IPS DF 4.7 (cell line): ENCODE measurements around the gene MSL2.
"Not testable (repeated sequence)": the region's sequence is repeated elsewhere in the genome, so short reads cannot be mapped to it uniquely, and the experiment has no call there.

Experiments used
- DNase-seq: peaks from one replicate; pipeline ENCODE4 v3.0.0-alpha.2; 2013; ENCODE audit warnings: low spot score; ENCODE audit errors: extremely low read depth

The MSL2 gene

DNA sequence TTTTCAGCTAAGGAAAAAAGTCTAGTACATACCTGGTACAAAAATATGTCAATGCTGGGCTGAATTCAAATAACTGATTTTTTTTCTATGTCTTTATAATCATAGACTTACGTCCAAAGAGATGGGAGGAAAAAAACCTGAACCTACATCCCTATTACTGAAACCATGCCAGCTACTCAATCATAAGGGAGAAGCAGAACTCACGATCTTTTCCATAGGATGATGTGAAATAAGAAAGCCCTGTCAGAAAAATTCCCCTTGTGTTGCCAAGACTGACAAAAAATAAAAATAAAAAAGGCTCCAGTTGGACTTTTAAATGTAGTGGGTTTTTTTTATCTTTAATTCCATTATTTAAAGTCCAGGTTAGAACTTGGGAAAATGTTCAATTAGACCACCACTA, 3.3 kb downstream of the MSL2 start:
- DNase-seq, result no peak

DNA sequence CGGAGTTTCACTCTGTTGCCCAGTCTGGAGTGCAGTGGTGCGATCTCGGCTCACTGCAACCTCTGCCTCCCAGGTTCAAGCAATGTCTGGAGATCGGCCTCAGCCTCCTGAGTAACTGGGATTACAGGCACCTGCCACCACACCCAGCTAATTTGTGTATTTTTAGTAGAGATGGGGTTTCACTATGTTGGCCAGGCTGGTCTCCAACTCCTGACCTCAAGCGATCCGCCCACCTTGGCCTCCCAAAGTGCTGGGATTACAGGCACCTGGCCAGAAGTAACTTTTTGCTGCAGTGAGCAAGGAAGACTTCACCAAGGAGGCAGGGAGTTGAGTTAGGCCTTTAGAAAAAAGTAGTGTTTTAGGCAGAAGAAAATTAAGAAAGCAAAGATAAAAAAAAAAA, 3.9 kb downstream of the MSL2 start:
- DNase-seq, result not testable (repeated sequence)

DNA sequence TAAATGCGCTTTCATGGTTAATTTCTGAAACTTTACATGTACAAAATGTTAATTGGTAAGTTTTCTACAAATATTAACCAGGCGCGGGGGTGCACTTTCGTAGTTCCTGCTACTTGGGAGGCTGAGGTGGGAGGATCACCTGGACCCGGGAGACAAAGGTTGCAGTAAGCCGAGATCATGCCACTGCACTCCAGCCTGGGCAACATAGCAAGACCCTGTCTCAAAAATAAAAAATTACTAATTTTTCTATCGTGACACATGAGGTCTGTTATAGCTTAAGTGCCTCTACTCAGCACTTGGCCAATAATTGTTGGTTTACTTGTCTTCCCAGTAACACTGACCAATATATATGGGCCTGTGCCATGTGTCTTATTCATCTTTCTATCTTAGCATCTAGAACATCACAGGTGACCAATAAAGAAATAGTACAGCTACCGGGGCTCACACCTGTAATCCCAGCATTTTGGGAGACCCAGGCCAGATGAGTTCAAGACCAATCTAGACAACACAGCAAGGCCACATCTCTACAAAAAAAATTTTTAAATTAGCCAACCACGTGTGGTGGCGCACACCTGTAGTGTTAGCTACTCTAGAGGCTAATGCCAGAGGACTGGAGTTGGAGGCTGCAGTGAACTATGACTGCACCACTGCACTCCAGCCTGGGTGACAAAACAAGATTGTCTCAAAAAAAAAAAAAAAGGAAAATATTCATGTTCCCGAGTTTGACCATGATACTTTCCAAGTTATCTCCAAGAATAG, 6.1 kb downstream of the MSL2 start:
- DNase-seq, result no peak

DNA sequence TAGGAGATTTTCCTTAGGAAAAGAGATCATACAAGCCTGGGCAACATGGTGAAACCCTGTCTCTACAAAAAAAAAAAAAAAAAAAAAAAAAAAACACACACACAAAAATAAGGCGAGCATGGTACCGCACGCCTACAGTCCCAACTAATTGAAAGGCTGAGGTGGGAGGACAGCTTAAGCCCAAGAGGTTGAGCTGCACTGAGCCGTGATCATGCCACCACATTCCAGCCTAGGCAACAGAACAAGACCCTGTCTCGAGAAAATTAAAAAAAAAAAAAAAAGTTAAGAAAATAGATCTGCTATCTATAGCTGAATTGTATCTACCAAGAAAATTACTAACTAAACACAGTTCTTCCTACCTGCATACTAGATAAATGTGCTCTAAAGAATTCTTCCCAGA, 7.1 kb downstream of the MSL2 start:
- DNase-seq, result no peak

DNA sequence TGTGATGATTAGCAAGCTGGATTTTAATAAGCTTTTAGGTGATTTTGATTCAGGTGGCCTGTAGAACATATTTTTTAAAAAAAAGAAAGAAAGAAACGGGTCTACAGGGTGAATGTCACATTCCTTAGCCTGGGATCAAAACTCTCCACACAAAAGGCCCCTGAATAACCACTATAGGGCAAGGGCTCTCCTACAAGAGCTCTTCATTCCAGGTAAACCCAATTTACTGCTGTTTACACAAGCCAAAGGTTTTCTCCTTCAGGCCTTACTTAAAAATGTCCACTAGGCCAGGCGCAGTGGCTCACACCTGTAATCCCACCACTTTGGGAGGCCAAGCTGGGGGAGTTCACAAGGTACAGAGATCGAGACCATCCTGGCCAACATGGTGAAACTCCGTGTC, 8.3 kb downstream of the MSL2 start:
- DNase-seq, result no peak

DNA sequence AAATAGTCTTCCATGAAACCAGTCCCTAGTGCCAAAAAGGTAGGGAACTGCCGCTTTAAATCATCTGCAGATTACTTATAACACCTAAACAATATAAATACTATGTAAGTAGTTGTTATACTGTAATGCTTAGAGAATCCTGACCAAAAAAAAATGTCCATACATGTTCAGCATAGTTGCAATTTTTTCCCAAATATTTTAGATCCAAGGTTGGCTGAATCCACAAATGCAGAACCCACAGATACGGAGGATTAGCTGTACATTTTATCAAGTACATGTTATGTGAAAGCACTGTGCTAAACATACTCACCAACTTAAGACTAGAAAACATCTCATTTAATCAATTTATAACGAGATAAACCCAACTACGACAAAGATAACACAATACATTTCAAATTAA, 9.3 kb downstream of the MSL2 start:
- DNase-seq, result no peak

DNA sequence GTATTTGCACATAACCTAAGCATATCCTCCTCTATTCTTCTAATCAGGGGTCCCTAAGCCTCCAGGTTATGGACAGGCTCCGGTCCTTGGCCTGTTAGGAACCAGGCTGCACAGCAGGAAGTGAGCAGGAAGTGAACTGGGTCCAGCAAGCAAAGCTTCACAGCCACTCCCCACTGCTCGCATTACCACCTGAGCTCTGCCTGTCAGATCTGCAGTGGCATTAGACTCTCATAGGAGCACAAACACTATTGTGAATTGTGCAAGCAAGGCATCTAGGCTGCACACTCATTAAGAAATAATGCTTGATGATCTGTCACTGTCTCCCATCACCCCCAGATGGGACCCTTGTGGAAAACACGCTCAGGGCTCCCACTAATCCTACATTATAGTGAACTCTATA, 9.8 kb downstream of the MSL2 start:
- no peak for DNase-seq

DNA sequence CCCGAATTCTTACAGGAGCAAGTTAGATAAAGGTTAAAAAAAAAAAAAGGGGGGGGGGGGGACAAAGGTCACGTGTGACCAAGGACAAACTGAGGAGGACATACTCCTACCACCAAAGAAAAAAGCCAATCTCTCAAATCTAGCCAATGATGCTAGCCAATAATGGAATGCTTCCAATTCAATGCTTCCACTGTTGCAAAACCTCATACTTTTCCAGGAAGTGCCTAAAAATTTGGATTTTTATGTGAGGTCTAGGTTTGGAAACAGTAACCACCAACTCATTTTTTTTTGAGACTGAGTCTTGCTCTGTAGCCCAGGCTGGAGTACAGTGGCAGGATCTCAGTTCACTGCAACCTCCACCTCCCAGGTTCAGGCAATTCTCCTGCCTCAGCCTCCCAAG, 11.4 kb downstream of the MSL2 start:
- no peak for DNase-seq

DNA sequence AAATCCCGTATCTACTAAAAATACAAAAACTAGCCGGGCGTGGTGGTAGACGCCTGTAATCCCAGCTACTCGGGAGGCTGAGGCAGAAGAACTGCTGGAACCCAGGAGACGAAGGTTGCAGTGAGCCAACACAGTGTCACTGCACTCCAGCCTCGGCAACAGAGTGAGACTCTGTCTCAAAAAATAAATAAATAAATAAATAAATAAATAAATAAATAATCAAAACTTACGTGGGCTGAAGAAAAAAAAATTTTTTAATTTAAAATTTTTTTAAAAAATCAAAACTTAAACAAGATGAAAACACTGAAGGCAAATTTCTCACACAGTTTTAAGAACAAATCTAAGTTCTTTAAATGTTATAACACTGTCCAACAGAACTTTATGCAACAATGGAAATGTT, 14.4 kb downstream of the MSL2 start:
- no peak for DNase-seq

DNA sequence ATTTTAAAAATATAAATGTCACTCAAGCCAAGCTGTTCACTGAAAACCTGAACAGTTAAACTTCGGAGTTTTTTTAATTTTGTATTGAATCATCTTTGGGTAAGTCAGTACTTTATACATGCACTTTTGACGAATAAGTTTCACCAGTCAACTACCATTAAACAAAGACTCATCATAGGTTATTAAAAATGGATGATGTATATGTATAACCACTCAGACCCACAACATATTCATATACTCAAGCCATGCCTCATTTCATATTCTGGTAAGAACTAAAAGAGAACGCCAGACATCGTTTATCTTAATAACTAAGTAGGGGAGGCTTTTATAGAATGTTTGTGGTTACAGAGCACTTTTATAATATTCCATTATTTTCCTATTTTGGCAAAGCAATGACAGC, 18.3 kb downstream of the MSL2 start:
- no peak for DNase-seq

DNA sequence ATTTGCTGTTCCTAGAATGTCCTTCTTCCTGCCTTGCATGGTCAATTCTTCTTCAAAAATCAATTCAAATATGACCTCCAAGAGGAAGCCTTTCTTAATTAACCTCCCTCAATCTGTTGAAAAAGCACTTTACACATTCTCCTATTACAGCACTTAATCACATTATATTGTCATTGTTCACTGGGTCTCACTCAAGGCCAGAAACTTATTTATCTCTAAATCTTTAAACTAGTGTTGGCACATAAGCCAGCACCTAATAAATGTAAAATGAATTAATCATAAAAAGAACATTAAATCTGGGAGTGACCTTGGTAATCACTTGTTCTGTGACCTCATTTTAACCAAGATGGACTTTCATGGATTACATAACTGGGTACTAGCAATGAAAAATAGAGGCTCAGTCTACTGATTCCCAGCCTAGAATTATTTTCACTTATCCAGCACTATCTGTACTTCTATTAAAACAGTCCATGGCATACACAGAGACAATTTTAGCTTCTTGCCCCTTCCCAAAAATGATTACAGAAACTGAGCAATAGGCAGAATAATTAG, 22.1 kb downstream of the MSL2 start:
- DNase-seq, result no peak

DNA sequence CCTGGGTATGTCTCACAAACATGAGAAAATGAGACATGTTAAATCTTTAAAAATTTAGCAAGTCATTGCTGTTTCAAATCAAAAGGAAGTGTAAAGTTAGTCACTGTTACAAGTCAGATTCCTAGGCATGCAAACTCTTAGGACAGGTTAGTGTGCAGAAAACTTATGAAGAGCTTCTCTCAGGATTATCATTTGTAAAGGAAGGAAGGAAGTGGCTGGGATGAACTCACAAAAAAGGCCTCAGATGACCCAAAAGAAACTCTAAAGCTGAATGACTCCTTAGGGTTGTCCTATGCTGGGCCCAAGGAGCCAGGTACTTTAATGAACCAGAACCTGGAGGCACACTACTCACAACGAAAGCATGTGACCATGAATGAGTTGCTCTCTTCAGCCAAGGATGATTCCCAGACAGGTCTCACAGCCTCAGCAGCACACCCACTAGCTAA, 25.0 kb downstream of the MSL2 start:
- DNase-seq, result no peak

DNA sequence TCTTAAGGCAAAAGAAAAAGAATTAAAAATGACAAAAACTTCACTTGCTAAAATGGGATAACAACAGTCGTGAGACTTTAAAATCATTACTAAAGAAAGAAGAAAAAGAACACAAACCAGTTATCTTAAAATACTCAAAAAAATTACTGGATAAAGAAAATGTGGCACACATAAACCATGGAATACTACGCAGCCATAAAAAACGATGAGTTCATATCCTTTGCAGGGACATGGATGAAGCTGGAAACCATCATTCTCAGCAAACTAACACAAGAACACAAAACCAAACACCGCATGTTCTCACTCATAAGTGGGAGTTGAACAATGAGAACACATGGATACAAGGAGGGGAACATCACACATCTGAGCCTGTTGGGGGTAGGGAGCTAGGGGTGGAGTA, 27.9 kb downstream of the MSL2 start:
- not testable (repeated sequence) for DNase-seq

DNA sequence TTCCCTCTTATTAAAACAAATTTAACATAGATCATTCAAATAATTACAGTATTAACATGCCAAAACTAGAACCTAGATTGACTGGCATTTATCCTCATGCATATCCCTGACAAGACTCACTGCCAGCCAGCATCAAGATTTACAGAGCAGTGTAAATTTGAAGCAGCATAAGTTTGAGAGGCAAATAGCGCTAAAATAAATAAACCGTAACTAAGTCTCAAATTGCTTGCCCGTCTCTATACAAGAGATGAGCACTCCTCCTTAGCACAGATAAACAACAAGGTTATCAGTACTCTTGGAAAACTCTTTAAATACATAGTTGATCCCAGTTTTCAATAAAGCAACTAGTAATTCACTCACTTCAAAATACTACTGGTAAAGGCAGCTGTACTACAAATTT, 29.6 kb downstream of the MSL2 start:
- no peak for DNase-seq

DNA sequence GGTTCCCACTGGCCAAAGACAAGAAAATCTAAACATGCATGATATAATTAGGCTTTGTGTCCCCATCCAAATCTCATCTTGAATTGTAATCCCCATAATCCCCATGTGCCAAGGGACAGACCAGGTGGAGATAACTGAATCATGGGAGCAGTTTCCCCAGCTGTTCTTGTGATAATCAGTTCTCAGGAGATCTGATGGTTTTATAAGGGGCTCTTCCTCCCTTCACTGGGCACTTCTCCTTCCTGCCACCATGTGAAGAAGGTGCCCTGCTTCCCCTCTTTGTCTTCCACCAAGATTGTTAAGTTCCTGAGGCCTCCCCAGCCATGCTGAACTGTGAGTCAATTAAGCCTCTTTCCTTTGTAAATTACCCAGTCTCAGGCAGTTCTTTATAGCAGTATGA, 32.5 kb downstream of the MSL2 start:
- not testable (repeated sequence) for DNase-seq

DNA sequence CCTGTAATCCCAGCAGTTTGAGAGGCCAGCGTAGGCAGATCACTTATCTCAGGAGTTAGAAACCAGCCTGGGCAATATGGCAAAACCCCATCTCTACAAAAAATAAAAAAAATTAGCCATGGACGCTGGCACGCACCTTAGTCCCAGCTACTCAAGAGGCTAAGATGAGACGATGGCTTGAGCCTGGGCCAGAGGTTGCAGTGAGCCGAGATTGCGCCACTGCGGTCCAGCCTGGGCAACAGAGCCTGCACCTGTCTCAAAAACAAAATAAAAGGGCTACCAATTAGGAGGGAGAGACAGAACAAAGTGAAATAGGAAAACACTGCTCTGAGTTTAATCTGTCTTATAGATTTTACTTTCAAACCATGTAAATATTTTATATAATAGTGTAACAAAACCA, 33.8 kb downstream of the MSL2 start:
- no peak for DNase-seq

DNA sequence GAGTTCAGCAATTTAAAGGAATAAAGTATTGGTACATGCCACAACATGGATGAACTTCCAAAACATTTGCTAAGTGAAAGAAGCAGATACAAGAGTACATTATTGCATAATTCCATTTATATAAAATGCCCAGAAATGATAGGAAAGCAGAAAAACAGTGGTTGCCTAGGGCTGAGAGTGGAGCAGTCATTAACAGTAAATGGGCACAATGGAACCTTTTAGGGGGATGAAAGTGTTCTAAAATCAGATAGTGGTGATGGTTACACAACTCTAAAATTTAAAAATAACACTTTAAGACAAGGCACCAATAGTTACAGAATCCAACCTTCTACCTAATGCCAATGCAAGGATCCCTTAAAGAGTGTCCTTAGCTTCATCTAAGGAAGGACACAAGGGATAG, 34.6 kb downstream of the MSL2 start:
- no peak for DNase-seq

DNA sequence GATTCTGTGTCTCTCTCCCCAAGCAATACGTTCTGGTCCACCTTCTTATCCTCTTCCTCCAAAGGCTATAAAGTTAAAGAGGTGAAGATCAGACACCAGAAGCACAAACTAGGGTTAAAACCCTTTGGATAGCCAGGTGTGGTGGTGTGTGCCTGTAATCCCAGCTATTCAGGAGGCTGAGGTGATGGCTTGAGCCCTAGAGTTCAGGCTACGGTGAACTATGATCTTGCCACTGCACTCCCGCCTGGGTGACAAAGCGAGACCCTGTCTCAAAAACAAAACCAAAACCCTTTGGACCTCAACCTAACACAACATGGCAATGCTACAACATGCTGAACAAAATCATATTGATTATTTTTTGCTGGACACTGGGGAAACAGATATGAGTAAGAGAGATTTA, 43.2 kb downstream of the MSL2 start:
- DNase-seq, result no peak

DNA sequence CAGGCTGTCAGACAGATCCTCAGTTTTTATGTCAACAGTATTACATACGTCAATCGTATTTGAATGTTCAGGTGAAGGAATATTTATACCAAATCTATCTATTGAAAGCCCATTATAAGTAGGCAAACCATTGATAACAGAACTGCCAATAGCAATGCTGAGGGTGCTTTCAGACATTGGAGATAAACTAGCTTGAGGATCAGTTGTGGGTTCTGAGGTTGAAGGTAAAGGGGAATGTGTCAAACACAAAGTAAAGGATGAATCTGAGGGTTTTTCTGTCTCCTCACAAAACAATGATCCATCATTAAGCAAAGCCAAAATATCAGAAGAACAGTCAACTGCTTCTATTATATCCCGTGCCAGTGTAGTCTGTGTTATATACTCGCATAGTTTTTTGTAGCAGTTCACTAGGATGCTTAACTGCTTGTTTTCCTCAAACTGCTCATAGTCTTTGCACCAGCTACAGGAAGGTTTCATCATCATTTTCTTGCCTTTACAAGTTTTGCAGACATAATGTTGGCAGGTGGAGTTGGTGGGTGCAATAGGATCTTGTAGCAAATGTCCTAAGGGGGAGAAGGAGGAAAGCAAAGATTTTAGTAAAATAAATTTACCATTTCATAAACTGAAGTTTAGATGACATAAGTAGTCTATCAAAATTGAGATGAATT, 43.8 kb downstream of the MSL2 start:
- no peak for DNase-seq

DNA sequence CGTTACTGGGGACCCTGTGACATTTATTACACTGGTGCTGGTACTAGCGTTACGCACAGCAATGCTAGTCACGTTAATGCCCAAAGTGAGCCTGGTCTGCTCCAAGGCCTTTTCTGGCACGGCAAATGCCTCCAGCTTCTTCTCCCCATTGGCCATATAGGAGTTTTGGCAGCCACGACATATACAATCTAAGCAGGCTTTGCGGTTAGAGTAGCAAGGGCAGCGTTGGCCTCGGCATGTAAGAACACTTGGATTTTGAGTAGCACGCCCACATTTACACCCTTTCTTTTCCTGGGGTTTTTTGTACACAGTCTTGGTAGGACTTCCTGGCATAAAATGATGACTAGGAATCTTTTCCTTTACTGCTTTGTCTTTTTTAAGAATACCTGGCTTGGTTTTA, 44.9 kb downstream of the MSL2 start:
- DNase-seq, result no peak

DNA sequence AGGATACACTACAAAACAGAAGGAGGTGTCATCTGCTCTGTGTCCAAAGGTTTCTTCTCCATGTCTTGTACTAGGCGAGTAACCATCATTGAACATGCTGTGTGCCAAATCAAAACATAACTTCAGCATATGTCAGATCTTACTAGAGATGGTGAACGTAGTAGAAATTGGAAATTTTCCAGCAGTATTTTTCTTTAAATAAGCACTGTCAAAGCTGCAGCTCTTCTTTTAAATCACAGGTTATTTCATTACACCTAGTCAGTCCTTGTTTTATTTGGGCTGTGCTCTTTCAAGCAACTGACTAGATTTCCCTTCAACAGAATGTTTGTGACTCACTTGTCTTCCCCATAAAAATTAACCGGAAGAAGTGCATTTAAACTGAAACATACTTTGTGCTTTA, 46.5 kb downstream of the MSL2 start:
- no peak for DNase-seq

DNA sequence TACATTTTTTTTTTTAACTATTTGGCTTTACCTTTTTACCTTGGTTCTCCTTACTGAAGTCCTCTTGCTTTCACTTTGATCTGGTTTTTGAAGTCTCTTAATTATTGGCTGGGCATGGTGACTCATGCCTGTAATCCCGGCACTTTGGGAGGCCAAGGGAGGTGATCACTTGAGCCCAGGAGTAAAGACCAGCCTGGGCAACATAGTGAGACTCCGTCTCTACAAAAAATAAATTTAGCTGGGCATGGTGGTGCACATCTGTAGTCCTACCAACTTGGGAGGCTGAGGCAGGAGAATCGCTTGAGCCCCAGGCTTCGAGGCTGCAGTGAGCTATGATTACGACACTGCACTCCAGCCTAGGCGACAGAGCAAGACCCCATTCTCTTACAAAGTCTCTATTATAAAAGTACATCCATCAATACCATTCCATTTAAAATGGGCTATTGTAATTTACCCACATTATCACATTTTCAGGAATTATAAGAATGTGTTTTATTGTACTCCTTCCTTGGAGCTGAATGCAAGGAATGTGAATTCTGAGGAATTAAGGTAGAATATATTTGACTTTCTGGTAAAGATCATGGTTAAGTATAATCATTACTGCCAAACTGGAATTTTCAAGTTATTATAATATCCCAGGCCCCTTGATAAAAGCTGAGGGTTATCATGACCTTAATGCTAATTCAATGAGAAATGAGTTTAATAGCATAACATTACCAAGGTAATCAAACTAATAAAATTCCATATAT, 49.0 kb downstream of the MSL2 start:
- no peak for DNase-seq
